GM19468 (cell line): Measurements from ENCODE around the gene TNFAIP8L1.

Experiments used
- ATAC-seq: cut with Tn5 transposase; IDR thresholded peaks from one replicate; pipeline ENCODE4 v1.9.1; 2021; ENCODE audit warnings: mild to moderate bottlenecking, moderate library complexity, moderate number of reproducible peaks; ENCODE audit not compliant: unreplicated experiment; ENCODE audit errors: extremely low read depth

The TNFAIP8L1 gene

GRCh38 chr19:4695224-4695731 lies 56.0 kb downstream of the TNFAIP8L1 start:
- ATAC-seq: no peak

GRCh38 chr19:4697304-4697703 lies 58.0 kb downstream of the TNFAIP8L1 start:
- ATAC-seq: no peak

GRCh38 chr19:4699826-4700692 lies 60.7 kb downstream of the TNFAIP8L1 start:
- ATAC-seq: no peak

- ATAC-seq: no peak
These were observed 61.3 kb downstream of the TNFAIP8L1 start for GRCh38 chr19:4700693-4700970.

- ATAC-seq: no peak
These were observed 62.2 kb downstream of the TNFAIP8L1 start for GRCh38 chr19:4701557-4701956.

GRCh38 chr19:4702764-4703163 lies 63.4 kb downstream of the TNFAIP8L1 start:
- ATAC-seq: no peak

GRCh38 chr19:4703671-4704316 lies 64.5 kb downstream of the TNFAIP8L1 start:
- ATAC-seq: no peak

GRCh38 chr19:4704317-4704673 lies 65.0 kb downstream of the TNFAIP8L1 start:
- no peak for ATAC-seq
